HG02938 (cell line): ENCODE measurements around the gene PGF.

Source experiments
- ATAC-seq: cut with Tn5 transposase; IDR thresholded peaks from one replicate; pipeline ENCODE4 v1.9.1; 2021; ENCODE audit warnings: mild to moderate bottlenecking, moderate library complexity; ENCODE audit not compliant: unreplicated experiment

PGF gene

DNA sequence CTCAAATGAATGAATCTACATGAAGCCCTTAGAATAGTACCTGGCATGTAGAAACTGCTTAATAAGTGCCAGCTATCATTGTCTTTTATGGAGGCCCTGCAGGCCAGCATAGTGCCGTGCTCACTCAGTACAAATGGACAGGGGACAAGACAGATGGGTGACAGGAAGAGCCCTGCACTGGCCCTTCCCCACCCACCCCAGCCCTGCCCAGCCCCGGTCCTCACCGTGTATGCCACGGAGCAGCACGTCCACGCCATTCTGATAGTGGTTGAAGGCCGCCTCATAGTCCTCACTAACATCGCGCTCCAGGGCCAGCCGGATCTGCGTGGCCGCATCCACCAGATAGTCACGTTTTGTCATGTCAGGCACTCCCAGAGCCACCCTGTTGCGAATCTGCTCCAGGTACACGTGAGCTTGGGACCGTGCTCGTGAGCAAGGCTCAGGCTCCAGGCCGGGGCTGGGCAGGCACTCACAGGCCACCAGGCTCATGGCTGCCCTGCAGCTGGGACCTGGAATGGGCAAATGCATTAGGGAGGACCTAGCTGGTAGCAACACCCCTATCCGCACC is 34.3 kb downstream of the PGF start:
- ATAC-seq = no peak

DNA sequence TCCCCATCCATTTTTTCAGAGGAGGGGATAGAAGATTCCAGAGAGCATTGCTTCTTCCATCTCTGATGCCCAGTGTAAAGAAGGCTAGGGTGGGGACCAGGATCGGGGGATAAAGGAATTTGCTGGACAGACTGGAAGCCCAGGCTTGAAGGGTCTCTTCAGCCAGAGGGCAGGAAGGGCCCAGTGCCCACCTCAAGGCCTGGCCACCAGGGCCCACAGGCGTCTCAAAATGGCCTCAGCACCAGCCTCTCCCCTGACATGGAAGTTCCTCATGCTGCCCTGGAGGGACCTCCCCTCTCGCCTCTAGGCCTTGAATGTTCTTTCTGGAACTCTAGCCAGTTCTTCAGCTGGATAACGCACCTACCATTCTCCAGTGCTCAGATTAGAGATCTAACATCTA is 35.1 kb downstream of the PGF start:
- ATAC-seq = no peak

DNA sequence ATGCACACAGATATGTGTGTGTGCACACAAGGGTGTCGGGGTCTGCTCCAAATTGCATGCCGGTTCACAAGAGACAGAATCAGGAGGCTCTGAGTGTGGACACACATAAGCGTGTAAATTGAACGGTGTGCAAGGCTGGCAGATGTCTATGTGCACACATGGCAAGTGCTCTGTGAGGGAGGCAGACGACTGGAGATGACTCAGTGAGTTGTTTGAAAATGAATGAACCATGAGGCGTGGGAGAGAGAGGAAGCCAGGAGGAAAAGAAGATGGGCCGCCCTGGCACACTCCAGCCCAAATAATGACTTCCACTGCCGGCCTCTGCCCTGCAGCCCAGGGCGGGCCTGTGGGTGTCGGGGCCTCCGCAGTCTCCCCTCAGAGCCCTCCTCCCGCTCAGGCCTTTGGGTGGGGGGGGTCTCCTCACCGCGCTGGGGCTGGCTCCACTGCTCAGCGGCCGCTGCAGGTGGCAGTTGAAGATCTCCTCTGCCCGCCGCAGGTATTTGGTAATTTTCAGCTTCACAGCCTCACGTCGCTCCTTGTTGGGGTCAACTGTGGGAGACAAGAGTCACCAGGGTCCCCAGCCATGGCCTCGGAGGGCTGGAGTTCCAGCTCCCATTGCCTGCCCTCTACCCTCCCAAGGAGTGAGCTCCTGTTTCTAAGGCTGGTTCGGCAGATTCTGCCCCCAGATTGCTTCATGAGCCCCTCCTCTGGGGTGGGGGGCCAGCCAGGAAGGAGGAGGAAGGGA is 35.8 kb downstream of the PGF start:
- ATAC-seq = no peak

DNA sequence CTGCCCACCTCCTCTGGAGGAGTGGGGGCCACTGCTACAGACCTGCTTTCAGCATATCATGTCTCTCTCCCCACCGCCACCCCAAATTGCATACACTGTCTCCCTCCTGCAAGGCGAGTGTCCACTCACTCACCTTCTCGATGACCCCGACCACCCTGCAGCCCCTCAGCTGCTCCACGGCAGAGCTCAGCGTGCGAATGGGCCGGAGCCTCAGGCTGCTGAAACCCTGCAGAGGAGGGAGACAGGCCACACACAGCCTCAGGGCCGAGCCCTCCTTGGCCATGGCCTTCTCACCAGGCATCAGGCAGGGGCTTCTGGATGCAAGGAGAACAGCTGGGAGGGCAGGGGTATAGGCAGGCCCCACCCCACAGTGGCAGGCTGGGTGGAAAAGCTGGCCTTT is 37.0 kb downstream of the PGF start:
- no peak for ATAC-seq

DNA sequence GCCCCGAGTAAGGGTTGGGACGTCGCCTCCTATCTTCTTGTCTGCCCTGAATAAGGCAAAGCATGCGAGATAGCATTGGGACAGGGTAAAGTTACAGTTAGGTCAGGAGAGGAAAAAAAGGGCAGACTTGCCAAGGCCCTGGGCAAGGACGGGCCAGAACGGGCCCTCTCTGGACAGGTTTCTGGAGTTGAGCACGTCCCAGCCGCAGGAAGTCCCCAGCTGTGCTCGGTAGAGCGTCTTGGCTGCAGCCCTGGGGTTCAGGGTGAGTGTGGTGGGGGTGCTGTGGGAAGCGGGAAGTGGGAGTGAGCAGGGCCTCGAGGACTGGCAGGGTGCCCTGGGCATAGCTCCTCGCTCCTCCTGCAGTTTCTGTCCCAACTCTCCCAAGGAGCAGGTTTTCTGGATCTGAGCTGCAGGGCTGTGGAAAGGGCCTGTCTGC is 37.7 kb downstream of the PGF start:
- ATAC-seq = no peak

DNA sequence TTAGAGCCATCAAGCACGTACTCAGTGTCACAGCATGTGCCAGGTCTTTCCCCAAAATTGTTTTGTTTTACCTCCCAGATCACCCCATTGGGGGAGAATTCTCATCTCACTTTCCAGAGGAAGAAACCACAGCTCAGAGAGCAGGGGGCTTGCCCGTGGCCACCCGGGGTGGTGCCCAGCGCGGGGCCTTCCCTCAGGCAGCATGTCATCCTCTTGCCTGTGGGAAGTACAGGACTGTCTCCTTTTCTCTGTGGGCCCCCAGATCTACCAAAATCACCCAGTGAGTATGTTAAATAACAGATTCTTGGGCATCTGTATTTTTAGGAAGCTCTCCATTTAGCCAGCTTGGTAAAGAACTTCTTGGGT is 38.2 kb downstream of the PGF start:
- no peak for ATAC-seq

DNA sequence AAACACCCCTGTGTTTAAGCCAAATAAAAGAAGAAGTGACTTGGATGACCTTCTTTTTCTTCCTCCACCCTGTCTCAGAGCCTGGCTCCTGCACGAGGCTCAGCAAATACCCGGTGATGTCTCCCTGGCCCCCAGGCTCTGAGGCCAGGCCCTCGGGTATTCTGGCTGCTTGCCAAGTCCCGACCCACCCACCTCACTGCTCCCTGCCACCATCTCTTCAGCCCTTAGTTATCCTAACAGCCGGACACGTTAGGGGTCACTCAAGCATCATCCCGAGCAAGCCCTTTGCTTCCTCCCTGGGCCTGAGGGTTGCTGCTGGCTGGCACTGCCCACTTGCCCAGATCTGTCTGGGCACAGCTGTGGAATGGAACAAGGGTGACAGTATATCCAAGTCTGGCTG is 39.6 kb downstream of the PGF start:
- ATAC-seq = no peak

DNA sequence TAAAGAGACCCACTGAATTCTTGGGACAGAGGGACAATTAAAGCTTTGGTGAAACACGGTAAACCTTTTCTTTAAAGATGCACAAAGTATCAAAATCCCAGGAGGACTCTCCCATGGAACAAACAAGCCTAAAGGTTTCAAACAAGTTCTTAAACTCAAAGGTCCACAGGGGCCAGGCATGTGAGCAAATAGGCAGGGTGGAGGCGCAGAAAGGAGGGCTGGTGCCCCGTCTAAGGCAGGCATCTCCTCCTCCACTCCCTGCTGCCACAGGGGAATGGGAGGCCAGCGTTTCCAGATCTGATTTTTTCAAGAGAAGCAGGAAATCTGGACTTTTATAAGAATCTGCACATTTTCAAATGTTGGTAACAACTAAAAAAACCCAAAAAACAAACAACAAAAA is 40.0 kb downstream of the PGF start:
- no peak for ATAC-seq

DNA sequence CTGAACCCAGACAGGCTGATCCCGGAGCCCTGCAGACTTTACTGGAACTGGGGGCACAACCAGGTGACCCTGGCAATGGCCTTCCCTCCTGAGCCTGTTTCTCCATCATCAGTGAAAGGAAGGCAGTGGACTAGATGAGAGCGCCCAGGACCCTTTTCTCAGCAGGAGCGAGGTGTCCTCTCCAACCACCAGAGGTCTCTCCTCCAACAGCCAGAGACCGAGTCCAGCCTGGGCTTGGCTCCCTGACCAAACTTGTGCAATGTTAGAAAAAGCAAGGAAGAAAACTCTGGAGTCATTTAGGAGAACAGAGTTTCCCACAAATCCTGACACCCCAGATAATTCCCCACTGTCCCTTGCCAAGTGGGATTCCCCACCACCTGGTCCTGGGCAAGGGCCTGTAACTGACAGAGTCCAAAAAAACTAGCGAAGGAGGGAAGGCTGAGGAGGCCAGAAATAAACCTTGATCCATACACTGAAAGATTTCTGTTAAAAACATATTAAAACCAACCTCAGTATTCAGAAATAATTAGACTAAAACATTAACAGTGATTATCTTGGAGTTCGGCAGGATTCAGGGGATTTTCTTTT is 41.3 kb downstream of the PGF start:
- no peak for ATAC-seq

DNA sequence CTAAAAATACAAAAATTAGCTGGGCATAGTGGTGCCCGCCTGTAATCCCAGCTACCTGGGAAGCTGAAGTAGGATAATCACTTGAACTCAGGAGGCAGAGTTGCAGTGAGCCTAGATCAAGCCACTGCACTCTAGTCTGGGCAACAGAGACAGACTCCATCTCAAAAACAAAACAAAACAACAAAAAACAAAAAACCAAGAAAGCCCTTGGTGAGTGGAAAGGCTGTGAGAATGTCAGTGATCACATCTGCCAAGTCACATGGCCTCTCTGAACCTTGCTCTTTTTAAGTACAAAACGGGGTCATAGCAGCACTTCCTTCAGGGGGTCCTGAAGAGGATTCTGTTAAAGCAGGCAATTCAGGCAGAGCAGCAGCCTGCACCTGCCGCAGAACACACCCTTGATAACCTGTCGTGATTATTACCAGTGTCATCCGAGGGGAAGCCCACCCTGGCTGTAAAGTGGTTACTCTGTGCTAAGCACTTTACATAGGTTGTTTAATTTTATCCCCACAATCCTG is 41.9 kb downstream of the PGF start:
- ATAC-seq = no peak

DNA sequence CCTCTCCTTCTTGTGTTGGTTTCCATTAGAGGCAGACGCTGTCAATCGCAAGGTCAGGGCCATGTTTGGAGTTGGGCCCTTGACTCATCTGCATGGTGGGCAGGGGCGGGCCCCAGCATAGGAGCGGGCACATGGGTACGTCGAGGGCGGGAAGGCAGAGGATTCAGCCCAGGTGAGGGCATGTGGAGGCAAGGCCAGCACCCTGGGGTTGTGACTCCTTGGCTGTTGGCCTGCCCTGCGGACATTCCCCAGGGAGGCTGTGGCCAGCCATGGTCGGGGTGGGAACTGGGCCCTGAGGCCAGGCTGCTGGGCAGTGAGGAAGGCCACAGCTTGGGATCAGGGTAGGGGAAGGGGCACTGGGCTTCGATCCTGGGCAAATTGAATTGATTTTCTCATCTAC is 42.6 kb downstream of the PGF start:
- no peak for ATAC-seq

DNA sequence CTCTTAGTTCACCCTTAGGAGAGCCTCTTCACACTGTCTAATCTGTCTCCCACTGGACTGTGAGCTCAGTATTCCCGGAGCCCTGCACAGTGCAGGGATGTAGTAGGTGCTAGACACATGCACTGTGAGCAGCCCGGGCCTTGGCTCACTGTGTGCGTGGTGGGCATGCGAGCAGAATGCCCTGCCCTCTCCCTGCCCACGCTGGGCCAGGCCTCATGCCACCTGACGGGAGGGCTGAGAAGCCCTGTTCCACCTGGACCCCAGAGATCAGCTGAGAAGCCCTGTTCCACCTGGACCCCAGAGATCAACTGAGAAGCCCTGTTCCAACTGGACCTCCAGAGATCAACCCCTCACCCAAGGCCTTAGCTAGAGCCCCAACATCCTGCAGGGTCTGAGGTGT is 43.3 kb downstream of the PGF start:
- no peak for ATAC-seq

DNA sequence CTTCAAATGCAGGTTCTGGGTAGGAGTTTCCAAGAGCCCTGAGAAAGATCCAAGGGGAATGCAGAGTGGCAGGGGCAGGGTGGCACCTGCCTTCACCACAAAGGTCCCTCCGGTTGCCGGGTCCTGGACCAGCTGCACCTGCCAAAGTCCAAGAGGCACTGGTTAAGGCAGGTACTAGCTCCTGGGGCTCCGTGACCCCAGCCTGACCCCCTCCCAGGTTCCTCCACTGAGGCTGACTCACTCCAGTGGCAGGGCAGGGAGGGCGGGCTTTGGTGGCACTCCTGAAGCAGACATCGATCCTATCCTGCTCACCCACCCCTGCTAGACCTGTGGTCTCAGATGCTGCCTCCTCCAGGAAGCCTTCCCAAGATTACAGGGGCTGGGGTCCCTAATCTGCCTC is 43.7 kb downstream of the PGF start:
- no peak for ATAC-seq

DNA sequence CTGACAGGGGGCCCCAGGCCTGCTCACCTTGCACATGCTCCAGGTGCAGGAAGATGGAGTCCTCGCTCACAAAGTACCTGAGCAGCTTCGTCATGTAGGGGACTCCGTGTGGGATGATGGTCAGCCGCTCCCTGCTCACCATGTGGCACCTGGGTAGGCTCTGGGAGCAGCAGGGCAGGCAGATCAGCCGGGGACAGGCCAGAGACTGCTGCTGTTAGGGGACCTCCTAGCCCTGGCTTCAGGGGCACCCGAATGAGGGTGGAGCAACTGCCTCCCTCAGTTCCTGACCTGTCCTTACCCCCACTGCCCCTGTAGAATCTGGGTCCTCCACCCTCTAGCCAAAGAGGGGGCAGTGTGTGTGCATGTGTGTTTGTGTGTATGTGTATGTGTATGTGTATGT is 44.2 kb downstream of the PGF start:
- ATAC-seq = no peak

DNA sequence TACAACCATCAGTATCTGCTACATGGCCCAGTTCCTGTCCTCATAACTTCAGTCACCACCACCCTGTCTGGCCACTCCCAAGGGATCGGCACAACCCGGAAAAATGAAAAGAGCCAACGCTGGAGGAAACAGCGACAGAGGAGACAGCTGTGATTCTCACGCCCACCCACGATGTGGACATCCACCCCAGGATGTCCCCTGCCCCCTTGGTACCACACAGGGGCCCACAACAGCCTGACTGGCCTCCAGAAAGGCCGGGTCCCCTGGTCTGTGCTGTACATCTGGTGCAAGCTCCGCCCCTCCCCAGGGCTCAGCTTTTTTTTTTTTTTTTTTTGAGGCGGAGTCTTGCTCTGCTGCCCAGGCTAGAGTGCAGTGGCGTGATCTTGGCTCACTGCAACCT is 44.8 kb downstream of the PGF start:
- ATAC-seq = no peak

DNA sequence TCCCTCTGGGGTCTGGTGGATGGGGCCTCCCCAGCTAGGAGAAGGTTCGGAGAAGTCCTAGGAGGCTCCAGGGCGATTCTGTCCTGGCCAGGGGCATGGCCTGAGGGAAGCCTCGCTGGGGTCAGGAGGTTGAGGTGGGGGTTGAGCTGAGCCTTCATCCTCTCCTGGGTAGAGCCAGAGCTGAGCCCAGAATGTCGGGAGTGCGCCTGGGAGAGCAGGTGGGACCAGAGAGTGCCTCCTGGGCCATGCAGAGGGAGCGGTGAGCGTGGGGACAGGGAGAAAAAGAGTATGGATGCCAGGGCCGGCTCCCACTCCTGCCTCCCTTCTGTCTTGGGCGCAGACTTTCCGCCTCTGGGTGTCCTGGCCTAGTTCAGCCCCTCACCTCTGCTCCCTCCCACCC is 45.5 kb downstream of the PGF start:
- ATAC-seq = no peak

DNA sequence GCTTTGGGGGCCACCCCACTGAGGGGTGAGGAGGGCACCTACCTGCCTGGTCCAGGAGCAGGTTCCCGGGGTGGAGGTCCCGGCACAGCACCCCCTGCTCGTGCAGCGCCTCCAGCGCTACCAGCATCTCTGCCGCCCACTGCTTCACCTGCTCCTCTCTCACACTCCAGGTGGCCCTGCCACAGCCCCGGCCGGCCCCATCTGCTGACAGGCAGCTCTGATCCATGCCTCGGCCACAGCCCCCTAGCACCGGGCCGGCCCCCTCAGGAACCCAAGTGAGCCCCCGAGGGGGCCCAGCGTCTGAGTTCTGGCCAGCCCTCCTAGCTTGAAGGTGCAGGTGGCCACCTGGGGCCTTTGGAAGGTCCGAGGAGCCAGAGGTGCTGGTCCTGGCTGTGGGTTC is 45.9 kb downstream of the PGF start:
- ATAC-seq = no peak

DNA sequence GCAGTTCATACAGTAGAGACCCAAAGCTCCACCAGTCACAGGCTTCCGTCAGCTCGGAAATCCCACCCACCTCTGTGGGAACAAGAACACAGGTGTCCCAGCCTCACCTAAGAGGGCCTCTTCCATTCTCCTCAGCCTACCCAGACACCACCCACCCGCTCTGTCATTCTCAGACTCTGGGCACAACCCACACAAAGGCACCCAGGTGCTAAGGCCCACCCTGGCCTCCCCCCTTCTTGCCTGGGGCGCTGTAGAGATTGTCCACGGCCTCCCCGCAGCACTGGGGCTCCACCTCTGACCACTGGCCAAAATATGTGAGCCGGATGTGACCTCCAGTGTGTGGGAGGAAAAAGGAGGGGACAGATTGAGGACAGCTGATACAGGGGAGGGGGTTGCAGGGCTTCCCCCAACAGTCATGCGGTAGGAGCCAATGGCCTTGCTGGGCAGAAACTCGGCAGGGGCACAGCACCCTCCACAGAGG is 46.5 kb downstream of the PGF start:
- no peak for ATAC-seq

DNA sequence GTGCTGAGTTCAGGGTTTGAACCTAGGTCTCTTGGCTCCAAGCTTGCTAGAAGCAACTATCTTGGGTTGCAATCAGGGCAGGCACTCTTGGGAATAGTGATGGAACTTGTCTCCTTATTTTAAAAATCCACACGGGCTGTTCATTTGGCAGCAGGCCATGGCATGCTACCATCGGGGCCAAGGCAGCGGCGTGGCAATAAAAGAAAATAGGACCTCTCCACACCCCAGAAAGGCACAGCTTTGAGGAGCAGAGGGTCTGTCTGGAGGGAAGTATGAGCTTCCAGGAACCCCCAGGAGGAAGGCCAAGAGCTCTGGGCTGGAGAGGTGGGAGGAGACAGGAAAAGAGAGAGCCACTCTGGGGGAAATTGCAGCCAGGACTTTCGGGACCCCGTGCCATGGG is 47.7 kb downstream of the PGF start:
- no peak for ATAC-seq

DNA sequence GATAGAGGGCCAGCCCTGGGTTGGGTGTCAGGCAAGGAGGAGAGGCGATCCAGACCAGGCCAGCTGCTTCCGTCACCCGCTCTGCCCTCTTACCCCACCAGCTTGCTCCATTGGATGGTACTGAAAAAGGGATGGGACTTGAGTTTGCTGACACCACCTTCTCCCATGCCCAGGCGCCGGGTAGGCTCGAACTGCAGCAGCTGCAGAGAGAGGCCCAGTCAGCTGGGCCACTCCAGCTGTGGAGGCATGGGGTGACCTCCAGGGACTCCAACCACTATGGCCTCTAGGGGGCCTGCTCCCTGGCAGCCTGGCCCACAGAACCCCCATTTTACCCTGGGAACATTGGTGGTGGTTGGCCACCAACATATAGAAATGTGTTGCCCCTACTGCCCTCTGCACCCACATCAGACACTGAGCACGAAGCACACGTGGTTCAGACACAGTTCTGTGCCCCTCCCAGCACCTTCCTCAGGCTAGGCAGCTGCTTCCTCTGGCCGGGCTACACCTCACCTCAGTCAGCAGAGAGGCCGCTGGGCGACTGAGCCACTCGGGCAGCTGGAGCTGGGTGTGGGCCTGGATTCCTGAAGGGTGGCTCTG is 48.4 kb downstream of the PGF start:
- no peak for ATAC-seq

DNA sequence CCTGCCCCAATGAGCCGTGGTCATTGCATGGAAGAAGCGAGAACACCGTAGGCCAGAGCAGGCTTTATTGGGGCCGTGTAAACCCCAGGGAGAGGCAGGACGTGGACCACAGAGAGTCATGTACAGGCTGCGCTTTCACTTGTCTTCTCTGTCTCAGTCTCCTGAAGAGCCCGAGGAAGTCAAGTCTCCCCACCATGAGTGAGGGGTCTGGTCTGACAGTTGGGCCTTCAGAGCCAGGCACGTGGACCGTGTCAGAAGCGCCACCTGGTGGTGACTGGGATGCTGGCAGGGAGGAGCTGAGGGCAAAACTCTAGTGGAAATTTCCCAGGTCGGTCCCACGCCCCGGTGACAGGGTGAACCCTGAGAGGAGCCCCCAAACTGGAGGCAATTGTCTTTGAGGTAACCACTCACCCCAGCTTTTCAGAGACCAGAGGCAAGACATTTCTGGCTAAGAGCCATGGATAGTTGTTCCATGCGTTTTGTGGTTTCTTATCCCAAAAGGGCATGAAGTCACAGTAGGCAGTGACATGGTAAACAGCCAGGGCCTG is 49.7 kb downstream of the PGF start:
- ATAC-seq = no peak
